ENCODE data around the gene LGALS4. TPM values are rescaled to one million over a fixed set of nuclear protein-coding genes. Genes with fewer than 3 reads are reported as not detected.

Gene LGALS4
- total and polyA plus RNA-seq, 9 of the 15 experiments (the other 6 are each of a cell fraction or from before 2014, with no cell fraction given): 0.08 to 1.1 (median 0.30) TPM; not detected in 3

DNA sequence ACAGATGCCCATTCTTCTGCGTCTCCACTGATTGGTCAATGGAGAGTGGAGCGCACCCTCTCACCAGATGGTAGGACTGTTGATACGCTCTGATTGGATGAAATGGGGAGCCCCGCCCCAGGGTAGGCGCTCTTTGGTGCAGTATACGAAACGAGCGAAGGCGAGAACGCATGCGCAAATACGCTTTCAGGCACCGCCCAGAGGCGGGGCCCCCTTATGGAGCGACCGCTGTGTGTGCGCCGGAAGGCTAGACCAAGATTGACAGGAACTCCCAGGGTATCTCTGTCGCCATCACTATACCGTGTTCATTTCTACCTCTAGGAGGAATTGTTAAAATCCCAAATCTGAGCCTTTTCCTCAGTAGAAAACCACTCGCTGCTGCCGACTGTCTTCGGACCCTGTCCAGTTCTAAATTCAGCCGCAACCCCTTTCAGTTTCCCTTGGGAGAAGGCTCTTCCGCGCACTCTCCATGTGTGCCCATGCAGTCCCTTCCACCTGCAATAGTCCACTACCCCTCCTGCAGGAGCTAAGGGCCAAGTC is 37.8 kb upstream of the LGALS4 start (continued):
- TF ChIP-seq CHCHD3 (CRISPR knock-in tag; IDR thresholded peaks at IDR 0.05): no peak
- TF ChIP-seq, protein P1, sequence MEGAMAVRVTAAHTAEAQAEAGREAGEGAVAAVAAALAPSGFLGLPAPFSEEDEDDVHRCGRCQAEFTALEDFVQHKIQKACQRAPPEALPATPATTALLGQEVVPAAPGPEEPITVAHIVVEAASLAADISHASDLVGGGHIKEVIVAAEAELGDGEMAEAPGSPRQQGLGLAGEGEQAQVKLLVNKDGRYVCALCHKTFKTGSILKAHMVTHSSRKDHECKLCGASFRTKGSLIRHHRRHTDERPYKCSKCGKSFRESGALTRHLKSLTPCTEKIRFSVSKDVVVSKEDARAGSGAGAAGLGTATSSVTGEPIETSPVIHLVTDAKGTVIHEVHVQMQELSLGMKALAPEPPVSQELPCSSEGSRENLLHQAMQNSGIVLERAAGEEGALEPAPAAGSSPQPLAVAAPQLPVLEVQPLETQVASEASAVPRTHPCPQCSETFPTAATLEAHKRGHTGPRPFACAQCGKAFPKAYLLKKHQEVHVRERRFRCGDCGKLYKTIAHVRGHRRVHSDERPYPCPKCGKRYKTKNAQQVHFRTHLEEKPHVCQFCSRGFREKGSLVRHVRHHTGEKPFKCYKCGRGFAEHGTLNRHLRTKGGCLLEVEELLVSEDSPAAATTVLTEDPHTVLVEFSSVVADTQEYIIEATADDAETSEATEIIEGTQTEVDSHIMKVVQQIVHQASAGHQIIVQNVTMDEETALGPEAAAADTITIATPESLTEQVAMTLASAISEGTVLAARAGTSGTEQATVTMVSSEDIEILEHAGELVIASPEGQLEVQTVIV (CRISPR knock-in tag; IDR thresholded peaks at IDR 0.05; ENCODE audit: borderline replicate concordance): no peak
- TF ChIP-seq, protein P2, sequence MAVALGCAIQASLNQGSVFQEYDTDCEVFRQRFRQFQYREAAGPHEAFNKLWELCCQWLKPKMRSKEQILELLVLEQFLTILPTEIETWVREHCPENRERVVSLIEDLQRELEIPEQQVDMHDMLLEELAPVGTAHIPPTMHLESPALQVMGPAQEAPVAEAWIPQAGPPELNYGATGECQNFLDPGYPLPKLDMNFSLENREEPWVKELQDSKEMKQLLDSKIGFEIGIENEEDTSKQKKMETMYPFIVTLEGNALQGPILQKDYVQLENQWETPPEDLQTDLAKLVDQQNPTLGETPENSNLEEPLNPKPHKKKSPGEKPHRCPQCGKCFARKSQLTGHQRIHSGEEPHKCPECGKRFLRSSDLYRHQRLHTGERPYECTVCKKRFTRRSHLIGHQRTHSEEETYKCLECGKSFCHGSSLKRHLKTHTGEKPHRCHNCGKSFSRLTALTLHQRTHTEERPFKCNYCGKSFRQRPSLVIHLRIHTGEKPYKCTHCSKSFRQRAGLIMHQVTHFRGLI (CRISPR knock-in tag; IDR thresholded peaks at IDR 0.05): no peak
- 0 out of 3 replicates have a peak, but pooled peaks of 1 of the 2 experiments have one; percentile 12 for TF ChIP-seq CBX3 (IDR thresholded peaks at IDR 0.05; ENCODE audit: borderline replicate concordance in 1 of 2, low read length in 2 of 2)
- TF ChIP-seq SIN3A (IDR thresholded peaks at IDR 0.05; ENCODE audit: borderline replicate concordance in 2 of 2, control insufficient read depth in 1 of 2, low read depth in 2 of 2, low read length in 2 of 2): peak in 1 of 2 experiments; percentile 70; a peak in 1 of 4 replicates
- TF ChIP-seq RBM25 (IDR thresholded peaks at IDR 0.05; ENCODE audit: low read depth, low read length, severe bottlenecking): peak; percentile 56
- TF ChIP-seq TRIM28 (IDR thresholded peaks at IDR 0.05): peak; percentile 42; the same call in 1 of the 2 replicates
- TF ChIP-seq RFX1 (IDR thresholded peaks at IDR 0.05): no peak
- no peak for TF ChIP-seq ZNF384 (IDR thresholded peaks at IDR 0.05; ENCODE audit: low read depth, low read length)
- TF ChIP-seq POLR2AphosphoS5 (IDR thresholded peaks at IDR 0.05; ENCODE audit: control insufficient read depth, insufficient read depth, low read depth, low read length): peak; percentile 44; the same call in 1 of the 2 replicates
- TF ChIP-seq PHF8 (IDR thresholded peaks at IDR 0.05; ENCODE audit: borderline replicate concordance, low read length): peak; percentile 62; the same call in 1 of the 2 replicates
- 0 out of 2 replicates have a peak, but pooled peaks have one; percentile 47 for TF ChIP-seq DIDO1 (tag; IDR thresholded peaks at IDR 0.05; ENCODE audit: low read depth)
- TF ChIP-seq, protein P3, sequence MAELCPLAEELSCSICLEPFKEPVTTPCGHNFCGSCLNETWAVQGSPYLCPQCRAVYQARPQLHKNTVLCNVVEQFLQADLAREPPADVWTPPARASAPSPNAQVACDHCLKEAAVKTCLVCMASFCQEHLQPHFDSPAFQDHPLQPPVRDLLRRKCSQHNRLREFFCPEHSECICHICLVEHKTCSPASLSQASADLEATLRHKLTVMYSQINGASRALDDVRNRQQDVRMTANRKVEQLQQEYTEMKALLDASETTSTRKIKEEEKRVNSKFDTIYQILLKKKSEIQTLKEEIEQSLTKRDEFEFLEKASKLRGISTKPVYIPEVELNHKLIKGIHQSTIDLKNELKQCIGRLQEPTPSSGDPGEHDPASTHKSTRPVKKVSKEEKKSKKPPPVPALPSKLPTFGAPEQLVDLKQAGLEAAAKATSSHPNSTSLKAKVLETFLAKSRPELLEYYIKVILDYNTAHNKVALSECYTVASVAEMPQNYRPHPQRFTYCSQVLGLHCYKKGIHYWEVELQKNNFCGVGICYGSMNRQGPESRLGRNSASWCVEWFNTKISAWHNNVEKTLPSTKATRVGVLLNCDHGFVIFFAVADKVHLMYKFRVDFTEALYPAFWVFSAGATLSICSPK (IDR thresholded peaks at IDR 0.05; ENCODE audit: borderline replicate concordance): no peak
- peak; percentile 83 for TF ChIP-seq BRD9 (IDR thresholded peaks at IDR 0.05; ENCODE audit: low read depth, partially characterized antibody)
- TF ChIP-seq, protein P4, sequence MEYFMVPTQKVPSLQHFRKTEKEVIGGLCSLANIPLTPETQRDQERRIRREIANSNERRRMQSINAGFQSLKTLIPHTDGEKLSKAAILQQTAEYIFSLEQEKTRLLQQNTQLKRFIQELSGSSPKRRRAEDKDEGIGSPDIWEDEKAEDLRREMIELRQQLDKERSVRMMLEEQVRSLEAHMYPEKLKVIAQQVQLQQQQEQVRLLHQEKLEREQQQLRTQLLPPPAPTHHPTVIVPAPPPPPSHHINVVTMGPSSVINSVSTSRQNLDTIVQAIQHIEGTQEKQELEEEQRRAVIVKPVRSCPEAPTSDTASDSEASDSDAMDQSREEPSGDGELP (CRISPR knock-in tag; IDR thresholded peaks at IDR 0.05; ENCODE audit: borderline replicate concordance): peak; percentile 89; the same call in 1 of the 2 replicates
- no peak for TF ChIP-seq DNMT1 (IDR thresholded peaks at IDR 0.05)
- 0 out of 2 replicates have a peak, but pooled peaks have one; percentile 7 for TF ChIP-seq DPF2 (IDR thresholded peaks at IDR 0.05)
- no peak; a peak in 2 of 4 replicates for TF ChIP-seq MAZ (CRISPR knock-in tag; conservative IDR thresholded peaks at IDR 0.05 in 1 of 2, IDR thresholded peaks at IDR 0.05 in 1 of 2)
- TF ChIP-seq, protein P5, sequence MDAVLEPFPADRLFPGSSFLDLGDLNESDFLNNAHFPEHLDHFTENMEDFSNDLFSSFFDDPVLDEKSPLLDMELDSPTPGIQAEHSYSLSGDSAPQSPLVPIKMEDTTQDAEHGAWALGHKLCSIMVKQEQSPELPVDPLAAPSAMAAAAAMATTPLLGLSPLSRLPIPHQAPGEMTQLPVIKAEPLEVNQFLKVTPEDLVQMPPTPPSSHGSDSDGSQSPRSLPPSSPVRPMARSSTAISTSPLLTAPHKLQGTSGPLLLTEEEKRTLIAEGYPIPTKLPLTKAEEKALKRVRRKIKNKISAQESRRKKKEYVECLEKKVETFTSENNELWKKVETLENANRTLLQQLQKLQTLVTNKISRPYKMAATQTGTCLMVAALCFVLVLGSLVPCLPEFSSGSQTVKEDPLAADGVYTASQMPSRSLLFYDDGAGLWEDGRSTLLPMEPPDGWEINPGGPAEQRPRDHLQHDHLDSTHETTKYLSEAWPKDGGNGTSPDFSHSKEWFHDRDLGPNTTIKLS (IDR thresholded peaks at IDR 0.05; ENCODE audit: borderline replicate concordance, low read depth): peak; percentile 18; the same call in 1 of the 2 replicates
